ENCODE results near the gene DNAJB12.

DNA sequence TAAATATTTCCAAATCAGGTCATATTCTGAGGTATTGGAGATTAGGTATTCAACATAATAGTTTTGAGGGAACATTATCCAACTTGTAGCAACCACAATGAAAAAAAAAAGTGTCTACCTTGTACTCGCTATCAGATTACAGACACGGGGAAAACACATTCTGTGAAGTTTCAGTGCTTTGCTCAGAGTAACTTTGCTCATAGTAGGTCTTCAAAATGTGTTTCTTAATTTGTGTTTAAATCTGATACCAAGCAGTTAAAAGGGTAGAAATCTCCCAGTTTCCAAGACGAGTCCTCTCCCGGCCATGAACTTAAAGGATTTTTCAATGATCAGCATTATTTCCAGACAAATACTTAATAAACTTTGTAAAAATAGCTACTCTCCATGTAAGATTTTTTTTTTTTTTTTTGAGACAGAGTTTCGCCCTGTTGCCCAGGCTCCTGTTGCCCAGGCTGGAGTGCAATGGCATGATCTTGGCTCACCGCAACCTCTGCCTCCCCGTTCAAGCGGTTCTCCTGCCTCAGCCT, 41.8 kb downstream of the DNAJB12 start:
- TF ChIP-seq EZH2 (IDR thresholded peaks at IDR 0.05; ENCODE audit: borderline replicate concordance, low read depth, low read length, severe bottlenecking): no peak
- TF ChIP-seq, protein P1, sequence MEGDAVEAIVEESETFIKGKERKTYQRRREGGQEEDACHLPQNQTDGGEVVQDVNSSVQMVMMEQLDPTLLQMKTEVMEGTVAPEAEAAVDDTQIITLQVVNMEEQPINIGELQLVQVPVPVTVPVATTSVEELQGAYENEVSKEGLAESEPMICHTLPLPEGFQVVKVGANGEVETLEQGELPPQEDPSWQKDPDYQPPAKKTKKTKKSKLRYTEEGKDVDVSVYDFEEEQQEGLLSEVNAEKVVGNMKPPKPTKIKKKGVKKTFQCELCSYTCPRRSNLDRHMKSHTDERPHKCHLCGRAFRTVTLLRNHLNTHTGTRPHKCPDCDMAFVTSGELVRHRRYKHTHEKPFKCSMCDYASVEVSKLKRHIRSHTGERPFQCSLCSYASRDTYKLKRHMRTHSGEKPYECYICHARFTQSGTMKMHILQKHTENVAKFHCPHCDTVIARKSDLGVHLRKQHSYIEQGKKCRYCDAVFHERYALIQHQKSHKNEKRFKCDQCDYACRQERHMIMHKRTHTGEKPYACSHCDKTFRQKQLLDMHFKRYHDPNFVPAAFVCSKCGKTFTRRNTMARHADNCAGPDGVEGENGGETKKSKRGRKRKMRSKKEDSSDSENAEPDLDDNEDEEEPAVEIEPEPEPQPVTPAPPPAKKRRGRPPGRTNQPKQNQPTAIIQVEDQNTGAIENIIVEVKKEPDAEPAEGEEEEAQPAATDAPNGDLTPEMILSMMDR (IDR thresholded peaks at IDR 0.05; ENCODE audit: borderline replicate concordance, extremely low read depth, low read length, poor library complexity, severe bottlenecking): no peak
